ENCODE results near the gene ACAD8. TPM values are rescaled to one million over a fixed set of nuclear protein-coding genes. Genes with fewer than 3 reads are reported as not detected.

The ACAD8 gene
- total and polyA plus RNA-seq, 3 donors from 2014 or later: 27.4 to 47.9 (median 35.1) TPM

DNA sequence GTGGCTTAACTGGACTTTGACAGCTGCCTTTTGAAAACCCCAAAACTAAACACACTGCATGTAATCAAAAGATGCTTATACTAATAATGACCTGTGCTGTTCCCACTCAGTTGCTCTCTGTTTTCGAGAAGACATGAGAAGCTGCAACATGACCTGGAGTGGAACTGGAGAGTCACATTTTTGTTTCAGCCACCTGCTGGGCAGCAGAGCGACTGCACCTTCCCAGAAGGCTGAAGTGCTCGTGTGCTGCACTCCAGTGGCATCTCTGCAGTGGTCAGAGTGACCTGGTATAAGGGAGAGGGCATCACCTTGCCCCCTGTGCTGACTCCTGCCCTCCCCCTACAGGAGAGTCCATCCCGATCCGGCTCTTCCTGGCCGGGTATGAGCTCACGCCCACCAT lies 8.8 kb upstream of the ACAD8 start:
- intact Hi-C loops (cut with DNase I; ENCODE audit: low total_unique reads): no loop called here
- H3K36me3 ChIP-seq (ENCODE audit: low read depth, missing control alignments): no peaks in the 10 kb centered on the region
- H3K9me3 ChIP-seq: no peaks in the 10 kb centered on the region
- H3K4me1 ChIP-seq: no peaks in the 10 kb centered on the region
- H3K4me3 ChIP-seq: no peak overlapping the region
- peak; percentile 43 for DNase-seq
- H3K27me3 ChIP-seq: no peaks in the 10 kb centered on the region
- WGBS, 2 donors: 51 to 92% methylated on average over 2 to 7 of the region's 7 CpGs
- TF ChIP-seq POLR2A (IDR thresholded peaks at IDR 0.05): no peak
- peak; percentile 43 to 65 (median 60) for TF ChIP-seq CTCF (IDR thresholded peaks at IDR 0.05)
- H3K27ac ChIP-seq: no peak overlapping the region

DNA sequence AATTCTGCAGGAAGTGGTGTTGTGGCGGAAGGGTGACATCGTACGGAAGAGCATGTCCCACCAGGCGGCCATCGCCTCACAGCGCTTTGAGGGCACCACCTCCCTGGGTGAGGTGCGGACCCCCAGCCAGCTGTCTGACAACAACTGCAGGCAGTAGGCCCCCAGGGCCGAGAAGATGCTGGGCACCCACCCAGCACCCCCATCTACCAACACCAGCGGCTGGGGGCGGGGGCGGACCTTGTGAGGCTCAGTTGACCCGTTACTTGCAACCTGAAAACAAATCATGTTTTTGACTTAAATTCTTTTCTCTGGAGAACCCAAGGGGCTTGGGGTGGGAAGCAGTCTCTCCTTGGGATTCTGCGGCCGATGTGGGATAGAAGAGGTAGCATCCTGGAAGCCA lies 7.9 kb upstream of the ACAD8 start:
- WGBS, 2 donors: 89 to 94% methylated on average over 12 to 14 of the region's 14 CpGs
- no peaks in the 10 kb centered on the region for H3K36me3 ChIP-seq (ENCODE audit: low read depth, missing control alignments)
- H3K4me1 ChIP-seq: no peaks in the 10 kb centered on the region
- H3K27ac ChIP-seq: no peak overlapping the region
- DNase-seq: no peak
- no peaks in the 10 kb centered on the region for H3K27me3 ChIP-seq
- TF ChIP-seq CTCF (IDR thresholded peaks at IDR 0.05): no peak
- no peak for TF ChIP-seq POLR2A (IDR thresholded peaks at IDR 0.05)
- H3K9me3 ChIP-seq: no peaks in the 10 kb centered on the region
- intact Hi-C loops (cut with DNase I; ENCODE audit: low total_unique reads): no loop called here
- H3K4me3 ChIP-seq: no peak overlapping the region

- Histone ChIP-seq H3K27ac (no peak overlapping the region), H3K4me3 (no peak overlapping the region), H3K27me3 (no peaks in the 10 kb centered on the region), H3K9me3 (no peaks in the 10 kb centered on the region), H3K4me1 (no peaks in the 10 kb centered on the region), H3K36me3 (ENCODE audit: low read depth, missing control alignments) (no peaks in the 10 kb centered on the region)
- DNase-seq: no peak
- WGBS, 2 donors: 75 to 88% methylated on average over 9 to 11 of the region's 11 CpGs
- TF ChIP-seq CTCF (IDR thresholded peaks at IDR 0.05) (no peak), POLR2A (IDR thresholded peaks at IDR 0.05) (no peak)
- intact Hi-C loops (cut with DNase I; ENCODE audit: low total_unique reads): no loop called here
Observed at GRCh38 chr11:134246100-134246499, 7.3 kb upstream of the ACAD8 start.

GRCh38 chr11:134246678-134247077 lies 6.7 kb upstream of the ACAD8 start:
- no peaks in the 10 kb centered on the region for H3K36me3 ChIP-seq (ENCODE audit: low read depth, missing control alignments)
- no peak overlapping the region for H3K4me3 ChIP-seq
- H3K27ac ChIP-seq: no peak overlapping the region
- intact Hi-C loops (cut with DNase I; ENCODE audit: low total_unique reads): no loop called here
- 82% methylated on average over 4 of the region's 4 CpGs for WGBS, 2 donors
- peaks cover 1% of the 10 kb centered on the region for H3K4me1 ChIP-seq
- H3K27me3 ChIP-seq: no peaks in the 10 kb centered on the region
- DNase-seq: no peak
- TF ChIP-seq CTCF (IDR thresholded peaks at IDR 0.05) (no peak), POLR2A (IDR thresholded peaks at IDR 0.05) (no peak)
- no peaks in the 10 kb centered on the region for H3K9me3 ChIP-seq

DNA sequence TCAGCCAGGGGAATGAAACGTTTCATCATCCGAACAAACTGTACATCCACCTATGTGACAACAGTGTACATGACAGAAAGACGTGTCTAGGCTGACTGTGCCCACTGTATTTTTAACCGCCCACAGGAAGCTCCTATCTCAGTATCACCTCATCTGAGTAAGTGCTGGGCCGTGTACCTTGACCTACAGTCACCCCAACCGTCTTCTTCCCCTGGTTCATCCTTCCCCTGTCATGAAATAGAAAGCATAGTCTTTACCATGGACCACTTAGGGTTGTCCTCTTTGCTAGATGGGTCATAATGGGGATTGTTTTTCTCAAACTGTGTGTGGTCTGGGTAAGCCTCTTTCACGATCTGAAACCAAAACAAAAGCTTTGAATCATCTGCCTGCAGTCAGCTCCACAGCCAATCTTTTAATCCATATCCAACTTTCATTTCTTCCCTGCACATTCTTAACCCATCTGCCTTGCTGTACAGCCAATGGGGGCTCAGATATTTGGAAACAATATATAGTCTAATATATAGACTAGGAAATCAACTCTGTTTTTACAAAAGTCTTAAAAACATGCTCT lies 4.4 kb upstream of the ACAD8 start:
- no peak overlapping the region for H3K4me3 ChIP-seq
- H3K27me3 ChIP-seq: no peaks in the 10 kb centered on the region
- TF ChIP-seq CTCF (IDR thresholded peaks at IDR 0.05) (no peak), POLR2A (IDR thresholded peaks at IDR 0.05) (no peak)
- intact Hi-C loops (cut with DNase I; ENCODE audit: low total_unique reads): no loop called here
- peaks cover 10% of the 10 kb centered on the region for H3K4me1 ChIP-seq
- H3K36me3 ChIP-seq (ENCODE audit: low read depth, missing control alignments): no peaks in the 10 kb centered on the region
- 66 to 72% methylated on average over 7 of the region's 7 CpGs for WGBS, 2 donors
- H3K27ac ChIP-seq: no peak overlapping the region
- no peak for DNase-seq
- H3K9me3 ChIP-seq: no peaks in the 10 kb centered on the region

Data from testis (tissue), 3 donors.